Endothelial cell of umbilical vein (primary cell): ENCODE results near the gene EXT2.

ENCODE experiments used
- CTCF ChIP-seq, 2 donors: IDR thresholded peaks; 1 replicate in 1 of 2; 2 replicates in 1 of 2; pipeline ENCODE4 v1.5.1; 2011; ENCODE audit warnings: low read length in 2 of 2, mild to moderate bottlenecking in 2 of 2, moderate library complexity in 2 of 2, control low read depth in 1 of 2, inconsistent platforms in 1 of 2, low read depth in 1 of 2; ENCODE audit not compliant: insufficient read depth in 1 of 2; ENCODE audit errors: extremely low read depth in 1 of 2
- POLR2A ChIP-seq: IDR thresholded peaks from 2 replicates; pipeline ENCODE4 v1.6.1; 2012; ENCODE audit warnings: low read depth, mild to moderate bottlenecking, control low read depth, low read length

- TF ChIP-seq CTCF (IDR thresholded peaks at IDR 0.05; ENCODE audit: extremely low read depth in 1 of 2, insufficient read depth in 1 of 2, low read depth in 1 of 2, low read length in 2 of 2), result no peak
- TF ChIP-seq POLR2A, result no peak
Measured at GRCh38 chr11:44280257-44280656, 184.8 kb downstream of the EXT2 start.
